Stimulated activated CD8-positive, alpha-beta memory T cell treated with anti-CD3 and anti-CD28 coated beads, Interleukin-2, amount 100 ng/mL, for 48 hours (primary cell): ENCODE measurements around the gene SHROOM3.
"Not testable (repeated sequence)": the region's sequence is repeated elsewhere in the genome, so short reads cannot be mapped to it uniquely, and the experiment has no call there.

Experiments used
- DNase-seq, 2 donors: peaks; one replicate each; pipeline ENCODE4 v3.0.0-alpha.2; 2020; ENCODE audit warnings: low read depth in 2 of 2

SHROOM3 gene

GRCh38 chr4:76434901-76435527 lies at the start of gene SHROOM3:
SHROOM3 (plus strand) TSS chr4:76435229; CDS start chr4:76436053, 824 bp downstream.
- no peak for DNase-seq

GRCh38 chr4:76385974-76386373 lies 49.1 kb upstream of the SHROOM3 start:
- DNase-seq = no peak

DNA sequence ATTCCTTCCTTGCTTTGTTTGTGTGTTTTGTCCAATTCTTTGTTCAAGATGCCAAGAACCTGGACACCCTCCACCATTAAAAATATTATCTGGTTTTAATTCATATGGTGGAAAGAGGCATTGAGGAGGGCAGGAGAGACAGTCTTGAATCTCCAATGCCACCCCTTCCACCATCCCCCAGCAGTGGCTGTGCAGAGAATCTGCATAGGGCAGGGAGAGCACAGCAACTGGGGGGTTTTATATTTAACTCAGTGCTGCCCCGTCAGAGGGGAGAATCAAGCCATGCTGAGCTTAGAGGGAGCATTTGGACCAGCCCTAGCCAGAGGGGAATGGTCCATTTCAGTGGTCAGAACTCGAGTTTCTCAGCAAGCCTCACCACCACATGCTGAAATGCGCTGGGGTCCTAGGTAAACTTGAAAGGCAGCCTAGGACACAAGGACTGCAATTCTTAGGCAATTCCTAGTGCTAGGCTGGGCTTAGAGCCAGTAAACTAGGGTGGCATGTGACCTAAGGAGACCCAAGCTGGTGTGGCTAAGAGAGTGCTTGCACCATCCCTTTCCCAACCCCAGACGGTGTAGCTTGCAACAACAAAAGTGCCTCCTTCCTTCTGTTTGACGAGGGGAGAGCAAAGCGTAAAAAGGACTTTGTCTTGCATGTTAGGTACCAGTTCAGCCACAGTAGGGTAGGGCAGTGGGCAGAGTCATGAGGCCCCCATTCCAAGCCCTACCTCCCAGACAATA lies 48.3 kb upstream of the SHROOM3 start:
- no peak for DNase-seq

GRCh38 chr4:76388160-76388908 lies 46.7 kb upstream of the SHROOM3 start:
- no peak for DNase-seq

GRCh38 chr4:76401654-76402053 lies 33.4 kb upstream of the SHROOM3 start:
- no peak for DNase-seq

DNA sequence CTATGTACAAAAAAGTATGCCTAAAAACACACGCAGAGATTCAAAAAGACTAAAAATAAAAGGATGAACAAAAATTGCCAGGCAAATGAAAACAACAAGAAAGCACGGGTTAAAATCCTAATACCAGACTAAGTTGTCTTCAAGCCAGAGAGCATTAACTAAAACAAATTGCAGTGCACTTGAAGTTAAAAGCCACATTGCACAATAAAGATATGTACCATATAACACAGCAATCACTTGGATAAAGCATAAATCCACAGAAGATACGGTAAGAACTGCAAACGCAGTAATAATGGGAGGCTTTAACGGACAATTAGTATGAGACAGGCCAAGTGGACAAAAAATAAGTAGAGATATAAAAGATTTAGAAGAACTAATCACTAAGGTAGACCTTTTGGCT lies 28.9 kb upstream of the SHROOM3 start:
- DNase-seq = no peak

- no peak for DNase-seq
These were observed 27.4 kb upstream of the SHROOM3 start for GRCh38 chr4:76407440-76408119.

DNA sequence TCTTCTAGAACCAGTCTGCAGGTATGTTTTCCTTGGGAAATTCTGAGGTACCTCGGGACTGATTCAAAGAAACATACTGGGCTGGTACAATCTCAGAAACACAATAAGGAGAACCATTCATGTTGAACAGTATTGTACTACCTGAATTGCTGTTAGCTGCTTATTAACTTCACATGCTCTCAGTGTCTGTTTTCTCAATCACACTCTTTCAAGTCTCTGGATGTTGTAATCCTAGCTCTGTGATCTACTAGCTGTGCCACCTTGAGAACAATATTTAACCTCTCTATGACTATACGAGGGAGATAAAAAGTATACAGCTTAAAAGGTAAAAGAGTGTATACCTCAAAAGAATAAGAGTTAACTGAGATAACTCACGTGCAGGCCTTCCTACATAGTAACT lies 24.4 kb upstream of the SHROOM3 start:
- DNase-seq = no peak

DNA sequence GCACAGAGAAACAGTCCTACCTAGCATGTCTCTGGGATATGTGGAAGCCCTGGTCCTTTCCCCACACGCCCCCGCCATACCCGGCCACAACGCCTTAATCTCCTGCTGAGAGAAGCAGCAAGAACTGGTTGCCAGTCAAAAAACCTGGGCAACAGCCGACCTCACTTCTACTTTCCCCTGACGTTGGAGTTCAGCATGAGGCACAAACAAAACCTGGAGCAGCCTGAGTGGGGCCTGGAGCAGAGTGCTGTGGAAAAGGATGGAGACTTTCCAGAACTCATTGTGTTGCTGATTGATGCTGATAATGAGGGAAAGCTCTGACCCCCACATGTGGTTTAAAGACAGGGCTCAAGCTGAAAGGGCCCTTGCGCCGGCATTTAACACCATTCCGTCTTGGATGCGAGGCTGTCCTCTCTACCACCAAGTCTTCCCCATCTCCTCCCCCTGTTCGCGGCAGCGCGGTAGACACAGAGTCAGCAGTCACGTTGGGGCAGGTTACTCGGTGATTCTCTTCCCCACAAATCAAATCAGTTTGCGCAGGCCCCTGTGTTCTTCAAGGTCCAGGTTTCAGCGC lies 14.8 kb upstream of the SHROOM3 start:
- DNase-seq = no peak

GRCh38 chr4:76420762-76421581 lies 14.1 kb upstream of the SHROOM3 start, which contains the start of gene CCDC158:
CCDC158 (minus strand) TSS chr4:76421141; CDS start chr4:76403207, 17,934 bp downstream.
- no peak for DNase-seq

DNA sequence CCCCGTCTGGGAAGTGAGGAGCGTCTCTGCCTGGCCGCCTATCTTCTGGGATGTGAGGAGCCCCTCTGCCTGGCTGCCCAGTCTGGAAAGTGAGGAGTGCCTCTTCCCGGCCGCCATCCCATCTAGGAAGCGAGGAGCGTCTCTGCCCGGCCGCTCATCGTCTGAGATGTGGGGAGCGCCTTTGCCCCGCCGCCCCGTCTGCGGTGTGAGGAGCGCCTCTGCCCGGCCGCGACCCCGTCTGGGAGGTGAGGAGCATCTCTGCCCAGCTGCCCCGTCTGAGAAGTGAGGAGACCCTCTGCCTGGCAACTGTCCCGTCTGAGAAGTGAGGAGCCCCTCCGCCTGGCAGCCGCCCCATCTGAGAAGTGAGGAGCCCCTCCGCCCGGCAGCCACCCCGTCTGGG lies 11.9 kb upstream of the SHROOM3 start:
- not testable (repeated sequence) for DNase-seq

DNA sequence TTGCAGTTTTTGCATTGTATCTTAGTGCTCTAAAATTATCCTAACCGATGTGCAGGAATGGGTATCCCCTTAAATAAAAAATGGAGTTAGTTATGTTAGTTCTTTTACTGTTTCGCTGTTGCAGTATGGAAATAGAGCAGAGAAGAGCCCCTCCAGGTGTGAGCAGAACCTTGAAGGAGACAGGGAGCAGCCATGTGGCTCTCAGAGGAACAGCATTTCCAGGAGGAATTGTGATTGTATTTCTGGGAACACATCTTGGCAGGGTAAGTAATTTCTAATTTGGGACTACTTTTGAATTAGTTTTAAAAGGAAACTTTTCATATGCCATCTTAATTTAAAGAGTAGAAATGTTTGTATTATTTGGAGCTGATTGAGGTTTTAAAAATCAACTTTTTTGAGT lies 8.8 kb upstream of the SHROOM3 start:
- no peak for DNase-seq

DNA sequence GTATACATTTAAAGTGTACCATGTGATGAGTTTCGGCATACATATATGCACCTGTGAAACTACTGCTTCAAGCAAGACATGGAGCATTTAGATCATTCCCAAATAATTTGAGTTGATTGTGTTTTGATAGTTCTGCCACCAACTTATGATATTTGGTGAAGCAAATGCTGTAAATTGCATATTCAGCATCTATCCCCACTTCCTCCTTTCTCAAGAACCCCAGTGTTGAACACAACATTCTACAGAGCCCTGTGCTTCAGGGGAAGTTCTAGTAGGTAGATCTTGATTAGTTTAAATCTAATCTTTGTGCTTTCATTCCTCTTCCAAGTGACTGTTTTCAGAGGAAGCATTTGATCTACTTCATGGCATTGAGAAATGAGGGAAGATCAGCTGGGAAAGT lies 5.4 kb upstream of the SHROOM3 start:
- no peak for DNase-seq

GRCh38 chr4:76430519-76431388 lies 4.3 kb upstream of the SHROOM3 start:
- no peak for DNase-seq

DNA sequence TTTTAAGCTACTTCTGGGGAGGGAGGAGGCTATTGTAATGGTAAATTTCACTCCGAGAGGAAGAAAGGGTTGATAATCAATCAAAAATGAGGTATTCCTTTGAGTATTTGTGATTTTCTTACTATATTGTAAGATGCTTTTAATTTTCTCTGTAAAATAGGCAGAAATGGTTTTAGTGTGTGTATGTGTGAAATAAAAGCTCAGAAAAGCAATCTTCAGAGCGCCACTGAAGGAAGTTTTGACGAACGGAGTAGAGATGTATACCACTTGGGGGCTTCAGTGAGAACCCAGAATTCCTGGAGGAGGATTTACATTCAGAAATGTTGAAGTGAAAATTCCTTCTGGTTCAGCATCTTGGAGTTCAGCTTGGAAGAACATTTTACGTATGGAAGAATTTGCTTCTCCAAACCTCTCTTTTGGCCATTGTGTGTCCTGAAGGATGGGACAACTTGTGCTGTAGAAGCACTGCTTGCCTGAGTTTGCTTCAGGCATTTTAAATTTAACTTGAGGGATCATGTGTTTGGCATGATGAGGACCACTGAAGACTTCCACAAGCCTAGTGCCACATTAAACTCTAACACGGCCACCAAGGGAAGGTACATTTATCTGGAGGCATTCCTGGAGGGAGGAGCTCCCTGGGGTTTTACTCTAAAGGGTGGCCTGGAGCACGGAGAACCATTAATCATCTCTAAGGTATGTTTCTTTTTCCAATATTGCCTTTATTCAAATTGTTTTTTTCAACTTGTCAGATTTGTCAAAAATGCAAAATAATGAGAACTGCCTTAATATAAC lies 695 bp downstream of the SHROOM3 start:
- no peak for DNase-seq

DNA sequence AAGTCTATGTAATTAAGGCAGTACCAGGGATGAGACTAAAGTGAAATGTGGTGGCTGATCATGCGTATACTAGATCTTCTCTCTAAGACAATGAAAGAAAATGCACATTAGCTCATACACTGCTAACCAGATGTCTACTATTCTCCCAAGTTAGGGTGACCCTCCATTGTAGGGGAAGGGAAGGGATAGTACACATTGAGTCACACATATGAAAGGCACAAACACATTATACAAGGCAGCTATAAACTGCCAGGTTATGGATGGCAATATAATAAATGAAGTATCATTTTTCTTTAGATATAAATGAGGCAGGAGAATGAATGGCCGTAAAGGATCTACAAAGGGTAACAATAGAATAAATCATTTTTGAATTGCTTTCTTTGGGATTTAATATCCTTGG lies 4.5 kb downstream of the SHROOM3 start:
- DNase-seq = no peak

GRCh38 chr4:76441881-76442280 lies 6.9 kb downstream of the SHROOM3 start:
- DNase-seq = no peak

- DNase-seq = no peak
These were observed 7.8 kb downstream of the SHROOM3 start for GRCh38 chr4:76442807-76443206.

GRCh38 chr4:76443376-76443775 lies 8.3 kb downstream of the SHROOM3 start:
- DNase-seq = no peak
